SK-MEL-5 (cell line): ENCODE results near the gene CLDN14. TPM values are rescaled to one million over a fixed set of nuclear protein-coding genes. Genes with fewer than 3 reads are reported as not detected.
"Not testable (repeated sequence)": the region's sequence is repeated elsewhere in the genome, so short reads cannot be mapped to it uniquely, and the experiment has no call there.

ENCODE experiments used
- DNase-seq: peaks from one replicate; pipeline ENCODE4 v3.0.0-alpha.2; 2016; ENCODE audit warnings: low read depth, low spot score
- in situ Hi-C: cut with HindIII; loops from 2 replicates; pipeline ENCODE4 v1.10.0; 2016; ENCODE audit warnings: low sequenced_read_pairs, high pct_unique_total_duplicates, low pct_unique_long_range_greater_than_20kb
- total RNA-seq: library from RNA; depleted of rRNA; stranded (reverse); fragments of >200 nt; shearing (Covaris generic); gene quantifications from 2 replicates; pipeline ENCODE4 v1.2.3, GENCODE V29; 2014

CLDN14 gene
- total RNA-seq, 1 experiment from 2014 or later, result 12.9 TPM

DNA sequence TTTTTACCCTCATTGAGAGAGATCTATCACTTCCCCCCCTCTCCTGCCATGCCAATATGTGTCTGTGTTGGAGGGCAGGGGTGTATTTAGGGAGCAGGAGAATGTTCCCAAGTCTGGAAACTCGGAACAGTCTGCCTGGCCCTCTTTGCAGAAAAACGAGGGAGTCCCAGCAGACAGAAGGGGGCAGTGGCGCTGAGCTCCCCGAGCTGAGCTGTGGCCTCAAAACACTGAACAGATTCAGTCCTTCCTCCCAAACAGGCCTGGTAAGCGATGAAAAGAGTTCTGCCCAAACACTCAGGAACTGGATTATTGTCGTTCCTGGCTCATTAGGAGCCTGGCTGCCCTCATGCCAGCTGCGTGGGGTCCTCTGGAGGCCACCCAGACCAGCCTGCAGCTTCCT lies 981 bp downstream of the CLDN14 start:
- DNase-seq, result no peak
- in situ Hi-C loops, result no loop called here

GRCh38 chr21:36478207-36478701 lies 1.7 kb downstream of the CLDN14 start:
- no peak for DNase-seq
- in situ Hi-C loops, result no loop called here

- DNase-seq, result no peak
- in situ Hi-C loops, result no loop called here
Measured at GRCh38 chr21:36477559-36477958, 2.4 kb downstream of the CLDN14 start.

- in situ Hi-C loops, result no loop called here
- DNase-seq, result peak; percentile 75
Measured at GRCh38 chr21:36477001-36477400, 2.9 kb downstream of the CLDN14 start.

DNA sequence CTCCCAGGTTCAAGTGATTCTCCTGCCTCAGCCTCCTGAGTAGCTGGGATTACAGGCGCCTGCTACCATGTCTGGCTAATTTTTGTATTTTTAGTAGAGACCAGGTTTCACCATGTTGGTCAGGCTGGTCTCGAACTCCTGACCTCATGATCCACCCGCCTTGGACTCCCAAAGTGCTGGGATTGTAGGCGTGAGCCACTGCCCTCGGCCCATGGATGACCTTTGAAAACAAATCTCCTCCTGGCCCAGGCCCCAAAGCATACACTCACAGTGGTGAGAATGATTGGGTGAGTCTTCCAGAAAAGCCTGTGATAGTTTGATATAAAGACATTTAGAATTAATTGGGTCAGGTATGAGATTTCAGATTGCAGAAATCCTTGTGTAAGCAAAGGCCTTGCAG lies 3.4 kb downstream of the CLDN14 start:
- in situ Hi-C loops, DNase-seq: not testable (repeated sequence)

DNA sequence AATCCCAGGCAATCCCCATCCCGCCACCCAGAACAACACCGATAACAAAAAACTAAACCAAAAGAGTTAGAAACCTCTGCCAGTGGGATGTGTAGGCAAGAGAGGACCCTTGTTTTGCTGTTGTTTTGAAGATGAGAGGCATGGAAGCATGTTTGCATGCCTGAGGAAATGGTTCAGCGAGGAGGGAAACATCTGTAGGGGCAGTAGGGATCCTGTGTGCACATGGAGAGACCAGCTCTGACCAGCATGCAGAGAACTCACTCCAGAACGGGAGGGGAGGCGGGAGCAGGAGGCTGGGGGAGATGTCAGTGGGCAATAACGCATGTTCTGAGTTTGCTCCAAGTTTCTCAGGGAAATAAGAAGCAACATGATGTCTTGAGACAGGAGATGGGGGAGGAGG lies 5.3 kb downstream of the CLDN14 start:
- in situ Hi-C loops, result no loop called here
- DNase-seq, result no peak

DNA sequence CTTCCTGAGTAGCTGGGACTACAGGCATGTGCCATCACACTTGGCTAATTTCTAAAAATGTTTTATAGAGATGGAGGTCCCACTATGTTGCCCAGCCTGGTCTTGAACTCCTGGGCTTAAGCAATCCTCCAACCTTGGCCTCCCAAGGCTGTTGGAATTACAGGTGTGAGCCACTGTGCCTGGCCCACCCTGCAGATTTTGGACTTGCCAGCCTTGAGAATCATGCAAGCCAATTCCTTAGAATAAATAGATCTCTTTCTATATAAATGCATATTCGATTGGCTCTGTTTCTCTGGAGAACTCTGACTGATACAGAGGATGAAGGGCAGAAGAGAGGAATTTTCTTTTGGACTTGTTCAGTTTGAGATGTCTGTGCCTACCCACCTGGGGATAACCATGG lies 6.7 kb downstream of the CLDN14 start:
- DNase-seq, result no peak
- in situ Hi-C loops, result no loop called here

DNA sequence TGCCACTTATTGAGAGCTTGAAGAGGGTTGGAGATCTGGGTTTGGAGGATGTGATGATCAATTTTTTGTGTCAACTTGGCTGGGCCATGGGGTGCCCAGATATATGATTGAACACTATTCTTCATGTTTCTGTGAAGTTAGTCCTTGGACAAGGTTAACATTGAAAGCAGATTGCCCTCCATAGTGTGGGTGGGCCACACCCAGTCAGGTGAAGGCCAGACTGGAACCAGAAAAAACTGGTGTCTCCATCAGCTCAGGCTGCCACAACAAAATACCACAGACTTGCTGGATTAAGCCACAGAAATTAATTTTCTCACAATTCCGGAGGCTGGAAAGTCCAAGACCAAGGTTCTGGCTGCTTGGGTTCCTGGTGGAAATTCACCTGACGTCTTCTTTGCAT lies 7.5 kb downstream of the CLDN14 start:
- in situ Hi-C loops, result no loop called here
- DNase-seq, result no peak

GRCh38 chr21:36471254-36471723 lies 8.6 kb downstream of the CLDN14 start:
- no peak for DNase-seq
- in situ Hi-C loops, result no loop called here

GRCh38 chr21:36470294-36470693 lies 9.6 kb downstream of the CLDN14 start:
- in situ Hi-C loops, result no loop called here
- DNase-seq, result no peak

DNA sequence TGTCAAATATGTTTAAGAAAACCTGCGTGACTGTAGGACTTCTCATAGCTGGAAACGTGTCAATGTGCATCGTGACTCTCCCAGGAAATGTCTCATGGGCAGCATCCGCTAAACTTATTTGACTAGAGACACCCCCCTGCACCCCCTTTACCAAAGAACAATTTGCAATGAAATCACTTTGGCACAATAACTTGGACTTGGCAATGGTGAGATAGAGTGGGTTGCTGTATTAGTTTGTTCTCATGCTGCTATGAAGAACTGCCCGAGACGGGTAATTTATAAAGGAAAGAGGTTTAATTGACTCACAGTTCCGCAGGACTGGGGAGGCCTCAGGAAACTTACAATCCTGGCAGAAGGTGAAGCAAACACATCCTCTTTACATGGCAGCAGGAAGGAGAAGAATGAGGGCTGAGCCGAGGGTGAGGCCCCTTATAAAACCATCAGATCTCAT lies 13.8 kb downstream of the CLDN14 start:
- no peak for DNase-seq
- in situ Hi-C loops, result no loop called here

- DNase-seq, result no peak
- in situ Hi-C loops, result no loop called here
Measured at GRCh38 chr21:36465478-36465877, 14.4 kb downstream of the CLDN14 start.

DNA sequence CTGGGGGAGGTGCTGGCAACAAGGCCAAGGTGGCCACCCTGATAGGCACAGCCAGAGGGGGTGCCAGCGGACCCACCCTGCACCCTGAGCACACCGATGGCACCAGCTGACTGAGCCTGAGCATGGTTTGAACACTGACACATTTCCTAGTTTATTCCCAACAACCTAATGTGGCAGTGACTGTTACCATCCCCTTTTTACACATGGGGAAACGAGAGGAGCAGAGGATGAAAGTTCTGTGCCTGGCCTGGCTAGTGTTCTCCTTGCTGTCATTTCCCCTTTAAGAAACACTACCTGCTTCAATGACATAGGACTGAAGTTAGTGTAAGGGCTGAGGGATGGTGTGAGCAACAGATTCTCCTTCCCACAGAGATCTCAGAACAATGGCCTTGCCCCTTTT lies 15.3 kb downstream of the CLDN14 start:
- no peak for DNase-seq
- in situ Hi-C loops, result no loop called here

- in situ Hi-C loops, result no loop called here
- no peak for DNase-seq
Measured at GRCh38 chr21:36463991-36464390, 15.9 kb downstream of the CLDN14 start.

- in situ Hi-C loops, result no loop called here
- DNase-seq, result no peak
Measured at GRCh38 chr21:36463204-36463603, 16.7 kb downstream of the CLDN14 start.

DNA sequence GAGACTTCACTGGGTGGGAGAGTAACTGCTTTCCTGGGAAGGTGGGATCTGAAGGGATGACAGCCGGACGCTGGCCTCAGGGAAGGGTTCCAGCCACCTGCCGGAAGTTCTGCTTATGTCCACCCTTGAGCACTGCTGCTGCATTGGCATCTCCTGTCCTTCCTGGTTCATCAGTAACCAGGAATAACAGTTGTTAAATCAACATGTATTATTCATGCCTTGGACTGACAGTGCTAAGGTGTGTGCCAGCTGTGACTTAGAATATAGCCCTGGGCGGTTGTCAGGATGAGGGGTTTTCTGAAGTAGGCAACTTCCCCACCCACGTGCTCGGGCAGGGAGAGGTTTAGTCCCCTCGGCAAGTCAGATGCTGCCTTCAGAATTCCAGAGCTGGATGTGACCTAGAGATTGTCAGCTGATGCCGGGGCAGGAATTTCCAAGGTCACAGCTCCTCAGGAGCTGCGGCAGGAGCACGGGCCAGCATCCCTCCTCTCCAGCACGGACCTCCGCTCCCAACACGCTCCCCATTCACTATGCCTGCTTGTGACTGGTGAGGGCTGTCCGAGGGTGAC lies 17.9 kb downstream of the CLDN14 start:
- in situ Hi-C loops, result no loop called here

DNA sequence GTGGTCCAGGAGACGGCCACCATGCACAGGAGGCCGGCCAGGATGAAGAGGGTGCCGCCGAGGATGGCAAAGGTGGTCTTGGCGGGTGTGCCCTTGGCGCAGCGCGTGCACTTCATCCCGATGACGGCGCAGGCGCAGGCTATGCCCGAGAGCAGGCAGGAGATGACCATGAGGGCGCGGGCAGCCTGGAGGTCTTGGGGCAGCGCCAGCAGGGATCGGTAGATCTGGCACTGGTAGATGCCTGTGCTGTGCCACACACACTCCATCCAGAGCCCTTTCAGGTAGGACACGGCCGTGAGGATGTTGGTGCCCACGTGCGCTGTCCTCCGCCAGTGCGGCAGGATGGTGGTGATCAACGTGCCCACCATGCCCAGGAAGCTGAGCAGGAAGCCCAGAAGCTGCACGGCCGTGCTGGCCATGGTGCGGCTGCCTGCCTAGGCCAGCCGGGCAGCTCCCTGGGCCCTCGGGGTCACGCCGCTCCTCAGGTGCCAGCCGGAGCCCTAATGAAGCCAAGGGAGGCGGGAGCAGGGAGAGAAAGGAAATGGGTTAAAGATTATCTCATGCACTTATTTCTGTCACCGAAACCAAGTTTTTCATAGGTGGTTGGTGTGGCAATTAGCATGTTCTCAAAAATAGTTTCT lies 18.5 kb downstream of the CLDN14 start:
- no peak for DNase-seq
- in situ Hi-C loops, result no loop called here

More for the DNA sequence above, 17.9 kb downstream of the CLDN14 start:
- no peak for DNase-seq

GRCh38 chr21:36460866-36461265 lies 19.1 kb downstream of the CLDN14 start:
- in situ Hi-C loops, result no loop called here
- DNase-seq, result no peak

- no peak for DNase-seq
- in situ Hi-C loops, result no loop called here
Measured at GRCh38 chr21:36459098-36459497, 20.8 kb downstream of the CLDN14 start.
